ENCODE data around the gene DNAH10. TPM values are rescaled to one million over a fixed set of nuclear protein-coding genes. Genes with fewer than 3 reads are reported as not detected.
A peak's percentile ranks its signal among the peaks of the same experiment; 100 is the strongest.

The DNAH10 gene
- total and polyA plus RNA-seq, 2 of the 13 experiments (the other 11 are each of a cell fraction or from before 2014, with no cell fraction given), result 0.01 to 0.02 TPM

DNA sequence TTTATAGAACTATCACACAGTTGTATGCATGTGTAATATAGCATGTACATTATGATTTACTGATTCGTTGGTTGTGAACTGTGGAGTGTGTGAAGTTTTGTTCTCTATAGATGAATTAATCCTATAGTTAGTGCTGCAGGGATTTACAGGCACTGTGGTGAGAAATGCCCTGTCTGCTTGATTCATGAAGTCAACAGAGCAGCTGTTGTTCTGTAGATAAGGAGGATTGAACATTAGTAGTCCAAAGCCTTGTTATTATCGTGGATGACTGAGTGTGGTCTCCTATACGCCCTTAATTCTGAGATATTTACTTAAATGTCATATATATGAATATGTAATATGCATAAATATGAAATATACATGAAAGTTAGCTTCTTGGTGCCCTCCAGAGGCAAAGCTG is 98.3 kb downstream of the DNAH10 start:
- H3K4me2 ChIP-seq (ENCODE audit: low read depth, low read length), result no peak overlapping the region
- TF ChIP-seq, protein P1, sequence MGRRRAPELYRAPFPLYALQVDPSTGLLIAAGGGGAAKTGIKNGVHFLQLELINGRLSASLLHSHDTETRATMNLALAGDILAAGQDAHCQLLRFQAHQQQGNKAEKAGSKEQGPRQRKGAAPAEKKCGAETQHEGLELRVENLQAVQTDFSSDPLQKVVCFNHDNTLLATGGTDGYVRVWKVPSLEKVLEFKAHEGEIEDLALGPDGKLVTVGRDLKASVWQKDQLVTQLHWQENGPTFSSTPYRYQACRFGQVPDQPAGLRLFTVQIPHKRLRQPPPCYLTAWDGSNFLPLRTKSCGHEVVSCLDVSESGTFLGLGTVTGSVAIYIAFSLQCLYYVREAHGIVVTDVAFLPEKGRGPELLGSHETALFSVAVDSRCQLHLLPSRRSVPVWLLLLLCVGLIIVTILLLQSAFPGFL (CRISPR knock-in tag; IDR thresholded peaks at IDR 0.05), result no peak
- ATAC-seq, result no peak
- 4% methylated on average over 3 of the region's 3 CpGs for WGBS (ENCODE audit: low lambda C conversion rate)
- H3K79me2 ChIP-seq (ENCODE audit: insufficient read depth, low read length), result no peaks in the 10 kb centered on the region
- H3K36me3 ChIP-seq (replicated peaks in 1 of 2; ENCODE audit: control insufficient read depth in 1 of 2, insufficient read depth in 2 of 2, low read length in 2 of 2), result no peaks in the 10 kb centered on the region
- no peaks in the 10 kb centered on the region for H3K9me3 ChIP-seq (ENCODE audit: low read length)
- in situ Hi-C loops (cut with HindIII; ENCODE audit: extremely low pct_ligation_motif_present, low pct_unique_long_range_greater_than_20kb) (no loop called here), intact Hi-C loops (cut with micrococcal nuclease; ENCODE audit: unreplicated experiment) (no loop called here)
- FAIRE-seq, result no peak
- CTCF ChIA-PET (ENCODE audit: low intra/inter-chr PET ratio, low total read pairs), result no interaction called here
- H3K4me1 ChIP-seq (ENCODE audit: insufficient read depth, low read length), result no peaks in the 10 kb centered on the region
- H3K27me3 ChIP-seq (ENCODE audit: control insufficient read depth in 1 of 2, insufficient read depth in 2 of 2, low read length in 2 of 2), result peaks cover 1 to 6% of the 10 kb centered on the region in 2 experiments; a peak in 2 of 5 replicates
- POLR2A ChIA-PET, result no interaction called here
- H4K20me1 ChIP-seq (ENCODE audit: insufficient read depth, low read length), result no peaks in the 10 kb centered on the region
- H3K27ac ChIP-seq (ENCODE audit: extremely low read length, insufficient read depth, low read length), result no peak overlapping the region
- H2AFZ ChIP-seq (ENCODE audit: low read length), result no peak overlapping the region
- BruUV-seq (replicated peaks), result no TSS peak
- DNase-seq (ENCODE audit: low spot score), result no peak
- no peak overlapping the region for H3K4me3 ChIP-seq (replicated peaks in 1 of 3; ENCODE audit: insufficient read depth in 1 of 3, low read depth in 2 of 3, low read length in 3 of 3)
- no peak overlapping the region for H3K9ac ChIP-seq (ENCODE audit: insufficient read depth, low read depth, low read length)

DNA sequence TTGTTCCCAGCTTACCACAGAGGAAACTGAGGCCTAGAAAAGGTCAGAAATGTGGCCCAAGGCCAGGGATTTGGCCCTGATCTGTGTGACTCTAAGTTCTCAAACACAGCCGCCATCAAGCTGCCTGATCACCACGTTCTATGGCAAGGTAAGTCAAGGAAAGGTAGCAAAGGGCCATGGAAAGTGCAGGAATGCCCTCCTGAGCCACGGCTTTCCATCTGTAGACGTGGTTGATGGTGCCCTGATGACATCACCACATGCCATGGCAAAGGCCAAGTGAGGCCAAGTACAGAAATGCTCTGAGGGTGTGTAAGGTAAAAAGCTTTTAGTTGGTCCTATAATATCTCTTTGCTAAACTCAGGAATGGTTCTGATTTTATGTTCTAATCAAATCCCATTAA is 99.3 kb downstream of the DNAH10 start:
- TF ChIP-seq AHR (CRISPR knock-in tag; IDR thresholded peaks at IDR 0.05) (no peak), ZNF567 (CRISPR knock-in tag; IDR thresholded peaks at IDR 0.05; ENCODE audit: borderline replicate concordance) (no peak), CREB1 (IDR thresholded peaks at IDR 0.05) (0 out of 2 replicates have a peak, but pooled peaks have one; percentile 19), CREB1 (CRISPR knock-in tag; IDR thresholded peaks at IDR 0.05) (no peak), ATF7 (IDR thresholded peaks at IDR 0.05) (peak; percentile 57), ATF7 (CRISPR knock-in tag; IDR thresholded peaks at IDR 0.05) (no peak)
- TF ChIP-seq, protein P2, sequence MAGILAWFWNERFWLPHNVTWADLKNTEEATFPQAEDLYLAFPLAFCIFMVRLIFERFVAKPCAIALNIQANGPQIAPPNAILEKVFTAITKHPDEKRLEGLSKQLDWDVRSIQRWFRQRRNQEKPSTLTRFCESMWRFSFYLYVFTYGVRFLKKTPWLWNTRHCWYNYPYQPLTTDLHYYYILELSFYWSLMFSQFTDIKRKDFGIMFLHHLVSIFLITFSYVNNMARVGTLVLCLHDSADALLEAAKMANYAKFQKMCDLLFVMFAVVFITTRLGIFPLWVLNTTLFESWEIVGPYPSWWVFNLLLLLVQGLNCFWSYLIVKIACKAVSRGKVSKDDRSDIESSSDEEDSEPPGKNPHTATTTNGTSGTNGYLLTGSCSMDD (CRISPR knock-in tag; IDR thresholded peaks at IDR 0.05), result no peak
- Histone ChIP-seq H3K9ac (ENCODE audit: insufficient read depth, low read depth, low read length) (no peak overlapping the region), H3K27me3 (ENCODE audit: control insufficient read depth in 1 of 2, insufficient read depth in 2 of 2, low read length in 2 of 2) (peaks cover 1 to 6% of the 10 kb centered on the region in 2 experiments; a peak in 2 of 5 replicates), H3K27ac (ENCODE audit: extremely low read length, insufficient read depth, low read length) (no peak overlapping the region), H3K79me2 (ENCODE audit: insufficient read depth, low read length) (no peaks in the 10 kb centered on the region), H3K4me2 (ENCODE audit: low read depth, low read length) (no peak overlapping the region), H2AFZ (ENCODE audit: low read length) (no peak overlapping the region), H3K4me3 (replicated peaks in 1 of 3; ENCODE audit: insufficient read depth in 1 of 3, low read depth in 2 of 3, low read length in 3 of 3) (no peak overlapping the region), H4K20me1 (ENCODE audit: insufficient read depth, low read length) (no peaks in the 10 kb centered on the region), H3K4me1 (ENCODE audit: insufficient read depth, low read length) (no peaks in the 10 kb centered on the region), H3K36me3 (replicated peaks in 1 of 2; ENCODE audit: control insufficient read depth in 1 of 2, insufficient read depth in 2 of 2, low read length in 2 of 2) (no peaks in the 10 kb centered on the region), H3K9me3 (ENCODE audit: low read length) (no peaks in the 10 kb centered on the region)
- no peak for DNase-seq (ENCODE audit: low spot score)
- FAIRE-seq, result no peak
- no TSS peak for BruUV-seq (replicated peaks)
- 21% methylated on average over 4 of the region's 4 CpGs for WGBS (ENCODE audit: low lambda C conversion rate)
- POLR2A ChIA-PET, result no interaction called here
- CTCF ChIA-PET (ENCODE audit: low intra/inter-chr PET ratio, low total read pairs), result no interaction called here
- intact Hi-C loops (cut with micrococcal nuclease; ENCODE audit: unreplicated experiment), result no loop called here
- ATAC-seq, result no peak
- in situ Hi-C loops (cut with HindIII; ENCODE audit: extremely low pct_ligation_motif_present, low pct_unique_long_range_greater_than_20kb), result no loop called here
